ENCODE results near the gene PTK6.

- TF ChIP-seq CTCF (IDR thresholded peaks at IDR 0.05; ENCODE audit: low read length), result peak; percentile 45
- TF ChIP-seq EZH2 (optimal IDR thresholded peaks at IDR 0.05; ENCODE audit: low read depth, low read length), result no peak
- TF ChIP-seq EZH2phosphoT487 (IDR thresholded peaks at IDR 0.05; ENCODE audit: low read length), result no peak
Measured at GRCh38 chr20:63580796-63581461, 43.8 kb upstream of the PTK6 start.

Measured in MM.1S (cell line).